ENCODE measurements around the gene ATP6V1F.
A peak's percentile ranks its signal among the peaks of the same experiment; 100 is the strongest.

Gene ATP6V1F

GRCh38 chr7:128831994-128832879 is 30.4 kb upstream of the ATP6V1F start:
- DNase-seq (ENCODE audit: low spot score in 2 of 2) (no peak), ATAC-seq (no peak)
- Mint-ChIP-seq H3K4me3 (peak overlapping the region; percentile 67), H3K4me1 (peaks cover 21% of the 10 kb centered on the region), H3K9me3 (no peaks in the 10 kb centered on the region), H3K27ac (no peak overlapping the region), H3K36me3 (no peaks in the 10 kb centered on the region)

GRCh38 chr7:128832880-128833147 is 29.8 kb upstream of the ATP6V1F start:
- no peak overlapping the region for H3K4me3 Mint-ChIP-seq
- H3K9me3 Mint-ChIP-seq: no peaks in the 10 kb centered on the region
- no peak for ATAC-seq
- no peak for DNase-seq (ENCODE audit: low spot score in 2 of 2)
- H3K27ac Mint-ChIP-seq: no peak overlapping the region
- H3K4me1 Mint-ChIP-seq: peaks cover 21% of the 10 kb centered on the region
- H3K36me3 Mint-ChIP-seq: no peaks in the 10 kb centered on the region

GRCh38 chr7:128833148-128833945 is 29.3 kb upstream of the ATP6V1F start:
- ATAC-seq: no peak
- Mint-ChIP-seq H3K9me3 (no peaks in the 10 kb centered on the region), H3K4me3 (no peak overlapping the region), H3K36me3 (no peaks in the 10 kb centered on the region), H3K4me1 (peaks cover 21% of the 10 kb centered on the region), H3K27ac (no peak overlapping the region)
- DNase-seq (ENCODE audit: low spot score in 2 of 2): no peak

GRCh38 chr7:128833946-128834325 is 28.7 kb upstream of the ATP6V1F start:
- ATAC-seq (no peak), DNase-seq (ENCODE audit: low spot score in 2 of 2) (no peak)
- Mint-ChIP-seq H3K36me3 (no peaks in the 10 kb centered on the region), H3K4me3 (no peak overlapping the region), H3K4me1 (peaks cover 21% of the 10 kb centered on the region), H3K9me3 (no peaks in the 10 kb centered on the region), H3K27ac (no peak overlapping the region)

GRCh38 chr7:128835231-128835751 is 27.4 kb upstream of the ATP6V1F start:
- ATAC-seq (no peak), DNase-seq (ENCODE audit: low spot score in 2 of 2) (no peak)
- no peak overlapping the region for H3K4me3 Mint-ChIP-seq
- H3K4me1 Mint-ChIP-seq: peaks cover 13% of the 10 kb centered on the region
- H3K27ac Mint-ChIP-seq: no peak overlapping the region
- no peaks in the 10 kb centered on the region for H3K36me3 Mint-ChIP-seq
- H3K9me3 Mint-ChIP-seq: no peaks in the 10 kb centered on the region

GRCh38 chr7:128835790-128836641 is 26.6 kb upstream of the ATP6V1F start:
- ATAC-seq: no peak
- H3K36me3 Mint-ChIP-seq: no peaks in the 10 kb centered on the region
- no peaks in the 10 kb centered on the region for H3K9me3 Mint-ChIP-seq
- H3K4me1 Mint-ChIP-seq: peaks cover 8% of the 10 kb centered on the region
- DNase-seq (ENCODE audit: low spot score in 2 of 2): no peak
- H3K4me3 Mint-ChIP-seq: no peak overlapping the region
- H3K27ac Mint-ChIP-seq: no peak overlapping the region

GRCh38 chr7:128836729-128837348 is 25.8 kb upstream of the ATP6V1F start:
- Mint-ChIP-seq H3K27ac (no peak overlapping the region), H3K9me3 (no peaks in the 10 kb centered on the region), H3K4me1 (peaks cover under 1% of the 10 kb centered on the region), H3K36me3 (no peaks in the 10 kb centered on the region), H3K4me3 (no peak overlapping the region)
- ATAC-seq (no peak), DNase-seq (ENCODE audit: low spot score in 2 of 2) (no peak)

- no peak for DNase-seq (ENCODE audit: low spot score in 2 of 2)
- no peaks in the 10 kb centered on the region for H3K9me3 Mint-ChIP-seq
- peaks cover 6% of the 10 kb centered on the region for H3K4me1 Mint-ChIP-seq
- no peak for ATAC-seq
- no peaks in the 10 kb centered on the region for H3K36me3 Mint-ChIP-seq
- no peak overlapping the region for H3K27ac Mint-ChIP-seq
- no peak overlapping the region for H3K4me3 Mint-ChIP-seq
These were observed 25.1 kb upstream of the ATP6V1F start for GRCh38 chr7:128837521-128837921.

- ATAC-seq (no peak), DNase-seq (ENCODE audit: low spot score in 2 of 2) (no peak)
- Mint-ChIP-seq H3K4me1 (peaks cover 6% of the 10 kb centered on the region), H3K9me3 (no peaks in the 10 kb centered on the region), H3K36me3 (no peaks in the 10 kb centered on the region), H3K4me3 (no peak overlapping the region), H3K27ac (no peak overlapping the region)
These were observed 24.4 kb upstream of the ATP6V1F start for GRCh38 chr7:128838109-128838779.

GRCh38 chr7:128838981-128839731 is 23.5 kb upstream of the ATP6V1F start:
- no peak for ATAC-seq
- Mint-ChIP-seq H3K9me3 (no peaks in the 10 kb centered on the region), H3K4me3 (no peak overlapping the region), H3K4me1 (peaks cover 6% of the 10 kb centered on the region), H3K27ac (no peak overlapping the region), H3K36me3 (no peaks in the 10 kb centered on the region)
- no peak for DNase-seq (ENCODE audit: low spot score in 2 of 2)

- DNase-seq (ENCODE audit: low spot score in 2 of 2): no peak
- Mint-ChIP-seq H3K9me3 (no peaks in the 10 kb centered on the region), H3K4me1 (peaks cover 6% of the 10 kb centered on the region), H3K27ac (no peak overlapping the region), H3K36me3 (no peaks in the 10 kb centered on the region), H3K4me3 (no peak overlapping the region)
- ATAC-seq: no peak
These were observed 22.9 kb upstream of the ATP6V1F start for GRCh38 chr7:128839751-128840177.

GRCh38 chr7:128840326-128841170 is 22.1 kb upstream of the ATP6V1F start:
- ATAC-seq: no peak
- Mint-ChIP-seq H3K36me3 (no peaks in the 10 kb centered on the region), H3K4me1 (peaks cover 6% of the 10 kb centered on the region)

GRCh38 chr7:128841171-128841690 is 21.4 kb upstream of the ATP6V1F start:
- H3K9me3 Mint-ChIP-seq: no peaks in the 10 kb centered on the region
- DNase-seq (ENCODE audit: low spot score in 2 of 2): no peak
- H3K4me1 Mint-ChIP-seq: peaks cover 6% of the 10 kb centered on the region
- no peak for ATAC-seq
- no peak overlapping the region for H3K4me3 Mint-ChIP-seq
- no peak overlapping the region for H3K27ac Mint-ChIP-seq
- no peaks in the 10 kb centered on the region for H3K36me3 Mint-ChIP-seq

More at GRCh38 chr7:128840326-128841170, 22.1 kb upstream of the ATP6V1F start:
- Mint-ChIP-seq H3K9me3 (no peaks in the 10 kb centered on the region), H3K27ac (no peak overlapping the region), H3K4me3 (no peak overlapping the region)
- no peak for DNase-seq (ENCODE audit: low spot score in 2 of 2)

Data from stimulated activated effector memory CD8-positive, alpha-beta T cell treated with anti-CD3 and anti-CD28 coated beads, Interleukin-12 subunit alpha, Interleukin-12 subunit beta, amount 100 ng/mL, for 72 hours (primary cell).